AG09309 (cell line): ENCODE data around the gene SPI1.
"Not testable (repeated sequence)": the region's sequence is repeated elsewhere in the genome, so short reads cannot be mapped to it uniquely, and the experiment has no call there.

ENCODE experiments used
- DNase-seq: peaks from one replicate; pipeline ENCODE4 v3.0.0-alpha.2; 2010; ENCODE audit warnings: low read depth
- H3K4me3 ChIP-seq: 2 replicates; pipeline ENCODE4 v1.5.1; 2011; ENCODE audit warnings: mild to moderate bottlenecking, low read depth, low read length, moderate library complexity; ENCODE audit not compliant: control insufficient read depth
- CTCF ChIP-seq: IDR thresholded peaks from 2 replicates; pipeline ENCODE4 v1.5.1; 2011; ENCODE audit warnings: mild to moderate bottlenecking, low read depth, low read length, inconsistent platforms; ENCODE audit not compliant: insufficient read depth, control insufficient read depth; ENCODE audit errors: missing control alignments

SPI1 gene

GRCh38 chr11:47325271-47326041 is 52.9 kb downstream of the SPI1 start:
- no peak for TF ChIP-seq CTCF
- DNase-seq: no peak

GRCh38 chr11:47324520-47324919 is 53.8 kb downstream of the SPI1 start:
- no peak overlapping the region for H3K4me3 ChIP-seq
- no peak for TF ChIP-seq CTCF
- DNase-seq: no peak

More at GRCh38 chr11:47325271-47326041, 52.9 kb downstream of the SPI1 start:
- H3K4me3 ChIP-seq: no peak overlapping the region

- TF ChIP-seq CTCF: no peak
- no peak for DNase-seq
- H3K4me3 ChIP-seq: no peak overlapping the region
These were observed 60.2 kb downstream of the SPI1 start for GRCh38 chr11:47318166-47318565.

- TF ChIP-seq CTCF: no peak
- DNase-seq: no peak
These were observed 61.1 kb downstream of the SPI1 start for GRCh38 chr11:47317064-47317828.

GRCh38 chr11:47316501-47316900 is 61.8 kb downstream of the SPI1 start:
- H3K4me3 ChIP-seq, DNase-seq: not testable (repeated sequence)

More at GRCh38 chr11:47317064-47317828, 61.1 kb downstream of the SPI1 start:
- no peak overlapping the region for H3K4me3 ChIP-seq

- no peak overlapping the region for H3K4me3 ChIP-seq
- no peak for DNase-seq
- no peak for TF ChIP-seq CTCF
These were observed 63.4 kb downstream of the SPI1 start for GRCh38 chr11:47314992-47315391.

- H3K4me3 ChIP-seq: no peak overlapping the region
- DNase-seq: no peak
These were observed 70.1 kb downstream of the SPI1 start for GRCh38 chr11:47308050-47308823.

More at GRCh38 chr11:47308050-47308823, 70.1 kb downstream of the SPI1 start:
- no peak for TF ChIP-seq CTCF
